DOHH2 (cell line): Measurements from ENCODE around the gene ARHGAP8.

ENCODE experiments used
- H3F3A ChIP-seq: fragments of 200-600 bp; sonication (generic), shearing (Covaris generic); 2 replicates; pipeline ENCODE4 v1.6.0; 2016; ENCODE audit warnings: antibody characterized with exemption, mild to moderate bottlenecking; ENCODE audit not compliant: control insufficient read depth, insufficient read depth
- H3K27ac ChIP-seq: fragments of 200-600 bp; sonication (generic); 2 replicates; pipeline ENCODE4 v1.5.1; 2014; ENCODE audit warnings: low read depth, mild to moderate bottlenecking, low read length, moderate library complexity
- H3K27me3 ChIP-seq: fragments of 200-600 bp; sonication (generic); 2 replicates; pipeline ENCODE4 v1.6.1; 2014; ENCODE audit warnings: mild to moderate bottlenecking, low read length, mixed read lengths; ENCODE audit not compliant: control insufficient read depth
- H3K36me3 ChIP-seq: fragments of 200-600 bp; sonication (generic); 2 replicates; pipeline ENCODE4 v1.6.1; 2014; ENCODE audit warnings: mild to moderate bottlenecking, low read length, moderate library complexity, mixed read lengths; ENCODE audit not compliant: control insufficient read depth
- H3K4me1 ChIP-seq: fragments of 200-600 bp; sonication (generic); 2 replicates; pipeline ENCODE4 v1.6.1; 2014; ENCODE audit warnings: mild to moderate bottlenecking, low read length, mixed read lengths; ENCODE audit not compliant: control insufficient read depth
- H3K4me2 ChIP-seq: fragments of 200-600 bp; sonication (generic); 2 replicates; pipeline ENCODE4 v1.6.0; 2014; ENCODE audit warnings: mild to moderate bottlenecking, low read length, moderate library complexity
- H3K4me3 ChIP-seq: fragments of 200-600 bp; sonication (generic); 2 replicates; pipeline ENCODE4 v1.5.1; 2014; ENCODE audit warnings: mild to moderate bottlenecking, low read length, mixed read lengths
- H3K79me2 ChIP-seq: fragments of 200-600 bp; sonication (generic); 2 replicates; pipeline ENCODE4 v1.6.1; 2014; ENCODE audit warnings: mild to moderate bottlenecking, low read length, mixed read lengths; ENCODE audit not compliant: control insufficient read depth
- H3K9me2 ChIP-seq: fragments of 200-600 bp; sonication (generic); replicated peaks from 2 replicates; pipeline ENCODE4 v1.6.1; 2014; ENCODE audit warnings: mild to moderate bottlenecking, low read length, mixed read lengths; ENCODE audit not compliant: control insufficient read depth
- H3K9me3 ChIP-seq: fragments of 200-600 bp; sonication (generic); 2 replicates; pipeline ENCODE4 v1.6.1; 2014; ENCODE audit warnings: antibody characterized with exemption, low read length, mixed read lengths; ENCODE audit not compliant: control insufficient read depth, insufficient read depth
- H4K20me1 ChIP-seq: fragments of 200-600 bp; sonication (generic); 2 replicates; pipeline ENCODE4 v1.6.0; 2014; ENCODE audit warnings: low read depth, mild to moderate bottlenecking, antibody characterized with exemption, low read length, moderate library complexity; ENCODE audit not compliant: control insufficient read depth, insufficient read depth
- CTCF ChIP-seq: fragments of 200-600 bp; sonication (generic); IDR thresholded peaks from one replicate; pipeline ENCODE4 v1.5.1; 2014; ENCODE audit warnings: antibody characterized with exemption, mild to moderate bottlenecking, low read depth, low read length; ENCODE audit not compliant: poor library complexity, severe bottlenecking
- EZH2phosphoT487 ChIP-seq: fragments of 200-600 bp; sonication (generic); IDR thresholded peaks from 2 replicates; pipeline ENCODE4 v1.6.1; 2017; ENCODE audit warnings: borderline replicate concordance, mild to moderate bottlenecking, antibody characterized with exemption, low read length, moderate library complexity, mixed read lengths

The ARHGAP8 gene

DNA sequence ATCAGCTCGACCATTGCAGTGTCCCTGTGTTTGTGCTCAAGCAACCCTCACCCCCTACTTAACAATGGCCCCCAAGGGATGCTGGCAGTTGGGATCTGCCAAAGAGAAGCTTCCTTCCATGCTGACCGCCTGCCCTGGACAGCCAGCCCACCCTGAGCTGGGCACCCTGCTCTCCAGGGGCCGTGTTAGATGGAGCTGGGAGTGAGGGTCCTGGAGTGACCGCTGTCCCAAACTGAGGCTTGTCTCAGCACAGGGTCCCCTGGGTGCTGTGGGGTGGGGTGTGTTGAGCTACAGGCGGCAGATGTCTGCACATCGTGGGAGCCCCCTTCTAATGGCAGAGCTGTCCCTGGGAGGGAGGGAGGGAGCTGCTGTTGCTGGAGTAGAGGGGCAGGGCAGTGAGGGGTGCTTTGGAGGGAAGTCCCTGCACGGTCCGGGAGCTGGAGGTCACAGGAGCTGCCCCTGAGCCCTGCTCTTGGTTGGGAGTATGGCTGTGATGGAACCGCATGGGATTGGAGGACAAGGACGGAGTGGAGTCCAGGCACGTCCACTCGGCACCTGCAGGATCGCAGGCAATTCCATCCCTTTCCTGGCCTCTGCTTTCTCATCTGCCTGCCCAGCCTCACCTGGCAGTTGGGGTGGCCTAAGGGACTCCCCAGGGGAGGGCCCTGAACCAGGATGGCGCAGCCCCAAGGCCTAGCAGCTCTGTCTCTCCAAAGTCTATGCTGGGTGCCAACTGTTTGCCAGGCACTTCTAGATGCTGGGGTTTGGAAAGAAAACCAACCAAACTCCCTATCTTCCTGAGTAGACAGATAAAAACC, 126.3 kb downstream of the ARHGAP8 start:
- Histone ChIP-seq H4K20me1 (no peaks in the 10 kb centered on the region), H3K9me3 (no peaks in the 10 kb centered on the region), H3K4me1 (no peaks in the 10 kb centered on the region), H3K27me3 (no peaks in the 10 kb centered on the region), H3K27ac (no peak overlapping the region), H3K4me3 (no peak overlapping the region), H3F3A (no peaks in the 10 kb centered on the region), H3K79me2 (no peaks in the 10 kb centered on the region), H3K9me2 (no peaks in the 10 kb centered on the region), H3K36me3 (no peaks in the 10 kb centered on the region), H3K4me2 (no peak overlapping the region)
- TF ChIP-seq EZH2phosphoT487 (no peak), CTCF (no peak)

DNA sequence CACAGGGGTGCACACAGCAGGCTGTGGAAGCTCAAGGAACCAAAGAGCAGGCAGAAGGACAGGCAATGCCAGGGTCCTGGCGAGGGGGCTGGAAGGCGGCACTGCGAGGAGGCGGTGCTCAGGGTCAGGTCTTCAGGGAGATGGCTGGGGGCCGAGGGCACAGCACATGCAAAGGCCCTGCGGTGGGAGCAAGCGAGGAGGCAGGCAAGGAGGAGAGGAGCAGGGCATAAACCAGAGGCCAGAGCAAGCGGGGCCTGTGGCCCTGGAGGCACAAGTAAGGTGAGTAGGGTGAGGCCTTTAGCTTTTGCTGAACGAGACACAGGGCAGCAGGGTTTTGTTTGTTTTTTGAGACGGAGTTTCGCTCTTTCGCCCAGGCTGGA, 126.9 kb downstream of the ARHGAP8 start:
- Histone ChIP-seq H3F3A (no peaks in the 10 kb centered on the region), H3K9me3 (no peaks in the 10 kb centered on the region), H3K9me2 (no peaks in the 10 kb centered on the region), H3K4me3 (no peak overlapping the region), H3K27ac (no peak overlapping the region), H3K4me1 (no peaks in the 10 kb centered on the region), H4K20me1 (no peaks in the 10 kb centered on the region), H3K36me3 (no peaks in the 10 kb centered on the region), H3K4me2 (no peak overlapping the region), H3K79me2 (no peaks in the 10 kb centered on the region), H3K27me3 (no peaks in the 10 kb centered on the region)
- TF ChIP-seq EZH2phosphoT487 = no peak
- TF ChIP-seq CTCF = no peak

- no peak for TF ChIP-seq CTCF
- no peak for TF ChIP-seq EZH2phosphoT487
- no peaks in the 10 kb centered on the region for H3K9me2 ChIP-seq
- H3K27me3 ChIP-seq = no peaks in the 10 kb centered on the region
- no peak overlapping the region for H3K4me3 ChIP-seq
- H3K36me3 ChIP-seq = no peaks in the 10 kb centered on the region
- H3K9me3 ChIP-seq = no peaks in the 10 kb centered on the region
- H3K4me2 ChIP-seq = no peak overlapping the region
- no peaks in the 10 kb centered on the region for H3F3A ChIP-seq
- H3K79me2 ChIP-seq = no peaks in the 10 kb centered on the region
- H3K4me1 ChIP-seq = no peaks in the 10 kb centered on the region
- H4K20me1 ChIP-seq = no peaks in the 10 kb centered on the region
- H3K27ac ChIP-seq = no peak overlapping the region
Observed at GRCh38 chr22:44880610-44881290, 128.4 kb downstream of the ARHGAP8 start.
